HFF-Myc (cell line): Measurements from ENCODE around the gene TUBGCP2.

Experiments used
- DNase-seq: peaks from one replicate; pipeline ENCODE4 v3.0.0-alpha.2; 2011; ENCODE audit warnings: low read depth; ENCODE audit errors: extremely low read depth
- H3K4me3 ChIP-seq: replicated peaks from 2 replicates; pipeline ENCODE4 v1.5.1; 2011; ENCODE audit warnings: low read depth, mild to moderate bottlenecking, control low read depth, low read length
- TF ChIP-seq, protein P1 (sequence below): IDR thresholded peaks from 2 replicates; pipeline ENCODE4 v1.5.1; 2012; ENCODE audit warnings: mild to moderate bottlenecking, low read depth, low read length, control low read depth; ENCODE audit errors: missing control alignments

The TUBGCP2 gene

DNA sequence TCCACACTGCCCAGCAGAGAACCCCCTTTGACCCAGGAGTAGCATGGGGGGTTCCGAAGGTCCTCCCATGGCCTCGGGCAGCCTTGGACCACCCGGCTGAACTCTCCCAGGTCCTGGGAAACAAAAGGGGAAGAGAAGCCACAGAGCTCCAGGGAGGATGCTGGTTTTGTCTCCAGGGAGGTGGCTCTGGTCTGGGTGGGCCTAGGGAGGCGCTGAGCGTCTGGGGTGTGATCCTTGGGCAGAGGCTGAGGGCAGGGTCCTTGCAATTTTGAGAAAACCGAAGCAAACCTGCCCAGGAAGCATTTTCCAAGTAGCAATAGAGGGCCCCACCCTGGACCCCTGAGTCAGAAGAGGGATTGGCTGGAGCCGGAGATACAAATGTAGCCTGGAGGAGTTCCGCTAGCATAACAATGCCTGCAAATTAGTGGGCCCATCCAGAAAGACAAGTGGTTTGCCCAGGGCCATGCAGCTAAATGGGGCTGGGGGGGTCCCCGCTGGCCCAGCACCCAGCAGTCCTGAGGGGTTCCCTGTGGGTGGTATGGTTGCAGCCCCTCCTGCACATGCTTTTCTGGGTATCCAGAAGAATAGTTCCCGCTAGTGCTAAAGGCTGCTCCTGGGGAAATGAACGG lies 76.6 kb downstream of the TUBGCP2 start:
- no peak overlapping the region for H3K4me3 ChIP-seq
- TF ChIP-seq, protein P1, sequence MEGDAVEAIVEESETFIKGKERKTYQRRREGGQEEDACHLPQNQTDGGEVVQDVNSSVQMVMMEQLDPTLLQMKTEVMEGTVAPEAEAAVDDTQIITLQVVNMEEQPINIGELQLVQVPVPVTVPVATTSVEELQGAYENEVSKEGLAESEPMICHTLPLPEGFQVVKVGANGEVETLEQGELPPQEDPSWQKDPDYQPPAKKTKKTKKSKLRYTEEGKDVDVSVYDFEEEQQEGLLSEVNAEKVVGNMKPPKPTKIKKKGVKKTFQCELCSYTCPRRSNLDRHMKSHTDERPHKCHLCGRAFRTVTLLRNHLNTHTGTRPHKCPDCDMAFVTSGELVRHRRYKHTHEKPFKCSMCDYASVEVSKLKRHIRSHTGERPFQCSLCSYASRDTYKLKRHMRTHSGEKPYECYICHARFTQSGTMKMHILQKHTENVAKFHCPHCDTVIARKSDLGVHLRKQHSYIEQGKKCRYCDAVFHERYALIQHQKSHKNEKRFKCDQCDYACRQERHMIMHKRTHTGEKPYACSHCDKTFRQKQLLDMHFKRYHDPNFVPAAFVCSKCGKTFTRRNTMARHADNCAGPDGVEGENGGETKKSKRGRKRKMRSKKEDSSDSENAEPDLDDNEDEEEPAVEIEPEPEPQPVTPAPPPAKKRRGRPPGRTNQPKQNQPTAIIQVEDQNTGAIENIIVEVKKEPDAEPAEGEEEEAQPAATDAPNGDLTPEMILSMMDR: no peak
- DNase-seq: no peak

DNA sequence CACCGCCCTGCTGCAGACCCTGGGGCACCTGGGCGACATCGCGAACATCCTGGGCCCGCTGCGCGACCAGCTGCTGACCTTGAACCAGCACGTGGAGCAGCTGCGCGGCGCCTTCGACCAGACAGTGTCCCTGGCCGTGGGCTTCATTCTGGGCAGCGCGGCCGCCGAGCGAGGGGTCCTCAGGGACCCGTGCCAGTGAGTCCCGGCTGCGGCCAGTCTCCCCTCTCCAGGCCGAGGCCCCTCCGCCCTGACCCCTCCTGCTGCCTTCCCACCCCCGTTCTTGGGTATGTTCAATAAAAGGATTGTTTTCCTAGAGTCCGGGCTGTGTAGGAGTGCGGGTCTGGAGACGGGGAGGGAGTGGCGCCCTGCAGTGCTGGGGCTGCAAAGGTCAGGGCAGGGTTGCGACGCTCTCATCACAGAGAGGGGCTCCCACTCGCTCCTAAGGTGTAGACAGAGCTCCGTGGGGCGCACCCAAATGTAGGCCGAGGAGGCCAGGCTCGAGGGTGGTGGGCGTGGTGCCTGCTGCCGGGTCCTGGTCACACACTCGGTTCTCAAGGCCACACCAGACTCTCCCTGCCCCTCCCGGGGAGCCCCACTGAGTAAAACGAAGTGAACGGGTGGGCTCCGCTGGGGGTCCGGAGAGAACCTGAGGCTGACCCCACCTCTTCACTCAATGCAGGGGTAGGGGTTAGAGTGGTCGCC lies 77.3 kb downstream of the TUBGCP2 start:
- TF ChIP-seq, protein P1: no peak
- DNase-seq: no peak
- H3K4me3 ChIP-seq: no peak overlapping the region

DNA sequence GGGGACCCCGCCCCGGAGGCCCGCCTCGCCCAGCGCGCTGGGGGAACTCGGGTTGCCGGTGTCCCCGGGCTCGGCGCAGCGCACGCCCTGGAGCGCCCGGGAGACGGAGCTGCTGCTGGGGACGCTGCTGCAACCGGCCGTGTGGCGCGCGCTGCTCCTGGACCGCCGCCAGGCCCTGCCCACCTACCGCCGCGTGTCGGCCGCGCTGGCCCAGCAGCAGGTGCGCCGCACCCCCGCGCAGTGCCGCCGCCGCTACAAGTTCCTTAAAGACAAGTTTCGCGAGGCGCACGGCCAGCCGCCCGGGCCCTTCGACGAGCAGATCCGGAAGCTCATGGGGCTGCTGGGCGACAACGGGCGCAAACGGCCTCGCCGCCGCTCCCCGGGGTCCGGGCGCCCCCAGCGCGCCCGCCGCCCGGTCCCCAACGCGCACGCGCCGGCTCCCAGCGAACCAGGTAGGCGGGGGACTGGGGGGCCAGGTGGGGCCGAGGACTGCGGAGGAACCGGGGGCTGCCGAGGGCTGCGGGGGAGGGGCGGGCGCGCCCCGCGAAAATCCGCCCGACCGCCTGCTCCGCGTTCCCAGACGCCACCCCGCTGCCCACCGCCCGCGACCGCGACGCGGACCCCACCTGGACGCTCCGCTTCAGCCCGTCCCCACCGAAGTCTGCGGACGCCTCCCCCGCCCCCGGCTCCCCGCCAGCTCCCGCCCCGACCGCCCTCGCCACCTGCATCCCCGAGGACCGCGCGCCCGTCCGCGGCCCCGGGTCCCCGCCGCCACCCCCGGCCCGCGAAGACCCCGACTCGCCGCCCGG lies 78.1 kb downstream of the TUBGCP2 start:
- TF ChIP-seq, protein P1: no peak
- DNase-seq: no peak
- no peak overlapping the region for H3K4me3 ChIP-seq

- DNase-seq: no peak
- TF ChIP-seq, protein P1: no peak
- H3K4me3 ChIP-seq: no peak within 1 kb of the TSS
Observed at GRCh38 chr10:133230044-133230361, 78.7 kb downstream of the TUBGCP2 start, which contains the start of gene UTF1. TSS of gene UTF1 (plus strand) at chr10:133230217. CDS start at chr10:133230289, 72 bp downstream.

- TF ChIP-seq, protein P1: no peak
- no peak for DNase-seq
- no peak overlapping the region for H3K4me3 ChIP-seq
Observed at GRCh38 chr10:133229265-133230043, 79.2 kb downstream of the TUBGCP2 start.
